ENCODE data around the gene CCL18.
"Not testable (repeated sequence)": the region's sequence is repeated elsewhere in the genome, so short reads cannot be mapped to it uniquely, and the experiment has no call there.

DNA sequence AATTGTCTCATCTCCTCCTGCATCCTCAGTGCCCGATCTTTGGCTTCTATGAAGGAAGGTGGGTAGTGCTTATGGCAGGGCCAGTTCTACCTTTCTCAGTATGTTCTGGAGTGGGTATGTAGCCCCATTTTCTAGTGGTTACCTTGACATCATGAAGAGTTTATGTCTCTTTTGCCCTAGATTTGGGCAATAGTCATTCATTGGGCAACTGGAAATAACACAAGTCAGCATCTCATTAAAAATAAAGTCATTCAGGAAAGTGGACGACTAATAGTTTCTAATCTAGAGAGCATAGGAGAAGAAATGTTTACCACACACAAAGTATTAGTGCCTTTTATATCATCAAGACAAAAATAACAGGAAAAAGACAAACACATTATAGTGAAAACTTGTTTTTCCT is 19.6 kb downstream of the CCL18 start:
- TF ChIP-seq, protein P1, sequence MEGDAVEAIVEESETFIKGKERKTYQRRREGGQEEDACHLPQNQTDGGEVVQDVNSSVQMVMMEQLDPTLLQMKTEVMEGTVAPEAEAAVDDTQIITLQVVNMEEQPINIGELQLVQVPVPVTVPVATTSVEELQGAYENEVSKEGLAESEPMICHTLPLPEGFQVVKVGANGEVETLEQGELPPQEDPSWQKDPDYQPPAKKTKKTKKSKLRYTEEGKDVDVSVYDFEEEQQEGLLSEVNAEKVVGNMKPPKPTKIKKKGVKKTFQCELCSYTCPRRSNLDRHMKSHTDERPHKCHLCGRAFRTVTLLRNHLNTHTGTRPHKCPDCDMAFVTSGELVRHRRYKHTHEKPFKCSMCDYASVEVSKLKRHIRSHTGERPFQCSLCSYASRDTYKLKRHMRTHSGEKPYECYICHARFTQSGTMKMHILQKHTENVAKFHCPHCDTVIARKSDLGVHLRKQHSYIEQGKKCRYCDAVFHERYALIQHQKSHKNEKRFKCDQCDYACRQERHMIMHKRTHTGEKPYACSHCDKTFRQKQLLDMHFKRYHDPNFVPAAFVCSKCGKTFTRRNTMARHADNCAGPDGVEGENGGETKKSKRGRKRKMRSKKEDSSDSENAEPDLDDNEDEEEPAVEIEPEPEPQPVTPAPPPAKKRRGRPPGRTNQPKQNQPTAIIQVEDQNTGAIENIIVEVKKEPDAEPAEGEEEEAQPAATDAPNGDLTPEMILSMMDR (conservative IDR thresholded peaks at IDR 0.05; ENCODE audit: low read depth, low read length), result not testable (repeated sequence)
- TF ChIP-seq EZH2 (IDR thresholded peaks at IDR 0.05; ENCODE audit: borderline replicate concordance, low read depth, low read length, poor library complexity, severe bottlenecking), result not testable (repeated sequence)

Measured in A673 (cell line).